Urothelium cell line (cell line): Measurements from ENCODE around the gene PRAMEF12.
A peak's percentile ranks its signal among the peaks of the same experiment; 100 is the strongest.
"Not testable (repeated sequence)": the region's sequence is repeated elsewhere in the genome, so short reads cannot be mapped to it uniquely, and the experiment has no call there.

Experiments used
- DNase-seq: peaks from one replicate; pipeline ENCODE4 v3.0.0; 2011; ENCODE audit warnings: low spot score, mixed read lengths
- FAIRE-seq: peaks from 2 replicates; lab custom pipeline; 2011; peaks lifted over from hg19 to GRCh38; lab: Jason Lieb, UNC

The PRAMEF12 gene

DNA sequence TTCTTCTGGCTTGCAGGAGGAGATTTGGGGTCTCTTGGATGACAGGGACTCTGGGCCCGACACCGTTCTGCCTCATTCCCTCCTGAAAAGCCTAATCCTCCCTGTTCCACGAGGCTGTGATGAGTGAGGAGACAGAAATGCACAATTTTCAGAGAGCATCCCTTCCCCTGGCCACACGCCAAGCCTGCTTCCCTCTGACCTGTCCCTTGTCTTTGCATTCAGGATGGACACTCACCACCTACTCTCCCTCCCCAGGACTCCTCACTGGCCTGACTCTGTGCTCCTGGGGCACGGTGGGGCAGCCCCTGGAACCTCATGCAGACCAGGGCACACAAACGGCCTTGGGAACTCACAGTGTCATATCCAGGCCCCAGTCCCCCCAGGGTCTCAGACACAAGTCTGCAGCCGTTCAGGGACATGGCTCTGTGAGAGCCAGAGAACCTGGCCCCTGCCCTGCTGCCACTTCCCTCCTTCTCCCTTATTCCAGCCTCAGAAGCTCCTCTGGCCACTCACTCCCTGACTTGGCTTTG lies 3.5 kb upstream of the PRAMEF12 start:
- DNase-seq, result no peak
- no peak for FAIRE-seq

DNA sequence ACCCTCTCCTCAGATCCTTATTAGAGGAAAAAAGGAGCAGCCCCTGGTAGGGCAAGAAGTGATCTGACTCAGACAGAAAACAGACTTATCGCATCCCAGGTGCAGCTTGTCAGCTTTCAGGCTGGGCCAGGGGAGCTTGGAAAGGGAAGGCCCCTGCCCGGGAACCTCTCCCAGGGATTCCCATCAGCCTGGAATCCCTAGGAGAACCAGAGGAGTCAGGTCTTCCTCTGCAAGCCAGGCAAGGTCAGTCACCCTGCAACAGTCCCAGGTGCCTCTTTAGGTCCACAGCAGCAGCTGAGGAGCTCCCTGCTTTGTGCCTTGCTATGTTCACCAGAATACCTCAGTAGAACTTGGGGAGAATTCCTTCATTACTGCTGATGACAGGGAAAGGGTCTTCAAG lies 2.9 kb upstream of the PRAMEF12 start:
- FAIRE-seq (no peak), DNase-seq (no peak)

- DNase-seq (no peak), FAIRE-seq (no peak)
Measured at GRCh38 chr1:12771186-12771585, 2.4 kb upstream of the PRAMEF12 start.

DNA sequence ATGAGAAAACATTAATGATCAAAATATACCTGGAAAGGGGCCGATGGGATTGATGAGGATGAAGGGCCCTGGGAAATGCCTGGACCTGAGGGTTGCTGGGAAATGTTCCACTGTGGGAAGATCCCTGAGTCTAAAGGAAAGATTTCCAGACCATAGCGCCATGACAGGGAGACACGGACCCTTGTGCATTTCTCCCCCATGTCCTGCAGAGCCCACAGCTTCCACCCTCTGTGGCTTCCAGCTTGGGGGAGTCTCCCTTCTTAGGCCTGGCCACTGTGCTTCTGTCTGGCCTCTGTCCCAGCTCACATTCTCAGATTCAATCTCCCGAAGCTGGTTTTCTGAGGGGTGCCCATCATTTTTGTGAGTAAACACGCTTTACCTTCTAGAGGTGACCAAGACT lies 1.0 kb upstream of the PRAMEF12 start:
- FAIRE-seq (no peak), DNase-seq (no peak)

- no peak for DNase-seq
- FAIRE-seq, result no peak
Measured at GRCh38 chr1:12774801-12775345, 1.3 kb downstream of the PRAMEF12 start.

- no peak for FAIRE-seq
- DNase-seq, result no peak
Measured at GRCh38 chr1:12775443-12775842, 1.9 kb downstream of the PRAMEF12 start.

DNA sequence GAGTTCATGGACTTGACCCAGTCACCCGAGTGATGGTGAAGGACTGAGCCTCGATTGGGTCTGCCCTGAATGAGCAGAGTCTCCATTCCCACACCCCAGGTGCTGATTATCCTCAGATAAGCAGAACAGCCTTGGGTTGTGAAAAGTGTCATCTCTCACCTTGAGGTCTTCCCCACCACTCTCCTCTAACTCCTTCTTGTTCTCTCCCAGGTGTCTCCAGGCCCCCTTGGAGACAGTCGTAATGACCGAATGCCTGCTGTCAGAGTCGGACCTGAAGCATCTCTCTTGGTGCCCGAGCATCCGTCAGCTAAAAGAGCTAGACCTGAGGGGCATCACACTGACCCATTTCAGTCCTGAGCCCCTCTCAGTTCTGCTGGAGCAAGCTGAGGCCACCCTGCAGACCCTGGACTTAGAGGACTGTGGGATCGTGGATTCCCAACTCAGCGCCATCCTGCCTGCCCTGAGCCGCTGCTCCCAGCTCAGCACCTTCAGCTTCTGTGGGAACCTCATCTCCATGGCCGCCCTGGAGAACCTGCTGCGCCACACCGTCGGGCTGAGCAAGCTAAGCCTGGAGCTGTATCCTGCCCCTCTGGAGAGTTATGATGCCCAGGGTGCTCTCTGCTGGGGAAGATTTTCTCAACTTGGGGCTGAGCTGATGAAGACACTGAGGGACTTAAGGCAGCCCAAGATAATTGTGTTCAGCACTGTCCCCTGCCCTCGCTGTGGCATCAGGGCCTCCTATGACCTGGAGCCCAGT lies 3.4 kb downstream of the PRAMEF12 start:
- FAIRE-seq, result no peak
- DNase-seq, result no peak

DNA sequence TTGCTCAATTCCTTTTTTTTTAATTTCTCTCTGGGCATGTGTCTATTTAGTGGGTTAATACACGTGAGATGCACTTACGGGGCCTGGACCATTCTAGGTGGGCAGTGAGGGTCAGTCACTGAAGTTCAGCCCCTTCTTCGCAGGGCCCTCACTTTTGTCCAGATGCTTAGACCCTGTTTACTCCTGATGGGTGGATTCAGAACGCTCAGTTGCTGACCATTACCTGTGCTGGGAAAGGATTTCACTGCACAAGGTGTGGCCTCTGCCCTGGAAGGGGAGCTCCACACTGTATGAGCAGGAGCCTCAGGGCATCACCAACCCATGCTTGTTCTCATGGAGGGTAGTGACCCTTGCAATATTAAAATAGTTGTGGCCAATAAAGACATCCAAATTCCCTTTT lies 4.5 kb downstream of the PRAMEF12 start:
- no peak for FAIRE-seq
- no peak for DNase-seq

- no peak for FAIRE-seq
- no peak for DNase-seq
Measured at GRCh38 chr1:12778907-12779306, 5.4 kb downstream of the PRAMEF12 start.

GRCh38 chr1:12781488-12781887 lies 8.0 kb downstream of the PRAMEF12 start:
- DNase-seq, FAIRE-seq: not testable (repeated sequence)

GRCh38 chr1:12783783-12784182 lies 10.2 kb downstream of the PRAMEF12 start:
- not testable (repeated sequence) for FAIRE-seq, DNase-seq

DNA sequence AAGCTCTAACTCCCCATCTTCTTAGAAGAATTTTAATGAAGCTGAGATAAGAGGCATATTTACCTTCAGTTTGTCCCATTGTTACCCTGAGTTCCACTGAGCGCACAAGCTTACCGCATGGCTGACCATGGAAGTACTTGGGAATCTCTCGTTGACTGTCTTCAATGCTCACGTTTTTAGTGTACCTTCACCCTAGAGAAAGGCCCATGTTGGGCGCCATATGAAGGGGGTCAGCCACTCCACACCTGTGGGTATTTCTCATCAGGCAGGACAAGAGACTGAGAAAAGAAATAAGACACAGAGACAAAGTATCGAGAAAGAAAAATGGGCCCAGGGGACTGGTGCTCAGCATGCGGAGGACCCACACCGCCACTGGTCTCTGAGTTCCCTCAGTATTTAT lies 11.2 kb downstream of the PRAMEF12 start:
- FAIRE-seq, result not testable (repeated sequence)

GRCh38 chr1:12791097-12791496 lies 17.6 kb downstream of the PRAMEF12 start, which contains the start of gene PRAMEF1:
TSS of gene PRAMEF1 (plus strand) at chr1:12791397. CDS start at chr1:12793228, 1,831 bp downstream.
- FAIRE-seq, DNase-seq: not testable (repeated sequence)

More for the DNA sequence above, 11.2 kb downstream of the PRAMEF12 start:
- not testable (repeated sequence) for DNase-seq

DNA sequence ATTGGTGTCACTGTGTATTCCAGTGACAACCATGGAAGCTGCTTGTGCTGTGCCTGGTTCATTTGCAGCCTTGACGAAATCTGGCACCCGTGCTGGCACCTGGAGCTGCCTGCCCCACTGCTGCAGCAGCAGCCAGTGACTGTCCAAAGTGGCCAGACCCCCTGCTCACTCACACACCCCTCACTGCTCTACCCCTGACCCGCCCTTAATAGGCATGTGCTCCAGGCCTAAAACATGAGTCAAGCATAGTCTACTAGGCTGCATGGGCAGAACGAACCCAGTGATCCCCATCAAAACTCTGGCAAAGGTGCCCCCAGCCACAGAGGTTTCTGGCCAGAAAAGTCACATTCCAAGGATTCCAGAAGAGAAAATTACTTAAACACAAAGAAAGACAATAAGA lies 25.4 kb downstream of the PRAMEF12 start:
- no peak for DNase-seq
- no peak for FAIRE-seq

DNA sequence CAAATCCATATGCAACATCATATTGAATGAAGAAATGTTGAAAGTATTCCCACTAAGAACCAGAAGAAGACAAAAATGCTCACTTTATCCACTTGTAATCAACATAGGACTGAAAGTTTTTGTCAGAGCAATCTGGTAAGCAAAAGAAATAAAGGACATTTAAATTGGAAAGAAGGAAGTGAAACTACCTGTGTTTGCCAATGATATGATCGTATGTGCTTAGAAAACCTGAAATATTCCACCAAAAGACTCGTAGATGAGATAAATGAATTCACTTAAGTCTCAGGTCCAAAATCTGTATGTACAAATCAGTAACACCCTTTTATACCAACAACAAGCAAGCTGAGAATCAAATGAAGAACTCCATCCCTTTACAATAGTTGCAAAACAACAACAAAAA lies 26.2 kb downstream of the PRAMEF12 start:
- no peak for DNase-seq

GRCh38 chr1:12809933-12810332 lies 36.4 kb downstream of the PRAMEF12 start:
- DNase-seq (no peak), FAIRE-seq (no peak)

More for the DNA sequence above, 26.2 kb downstream of the PRAMEF12 start:
- no peak for FAIRE-seq

- FAIRE-seq, result no peak
- DNase-seq, result peak; percentile 71
Measured at GRCh38 chr1:12810691-12811408, 37.3 kb downstream of the PRAMEF12 start.

DNA sequence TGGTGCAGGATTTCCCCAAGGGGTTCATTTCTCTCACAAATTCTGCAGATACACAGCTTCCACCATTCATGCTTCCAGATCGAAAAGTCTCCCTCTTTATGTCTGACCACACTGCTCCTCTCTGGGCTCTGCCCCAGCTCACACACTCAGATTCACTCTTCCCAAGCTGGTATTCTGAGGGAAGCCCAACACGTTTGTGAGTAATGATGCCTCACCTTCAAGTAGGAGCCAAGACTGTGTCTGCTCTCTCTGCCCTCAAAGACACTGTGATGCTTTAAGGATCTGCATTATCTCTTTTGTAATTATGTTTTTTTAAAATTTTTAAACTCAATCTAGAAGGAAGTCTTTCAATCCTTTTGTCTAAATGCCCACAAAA lies 37.9 kb downstream of the PRAMEF12 start:
- DNase-seq (no peak), FAIRE-seq (no peak)

GRCh38 chr1:12819061-12819460 lies 45.5 kb downstream of the PRAMEF12 start:
- FAIRE-seq, DNase-seq: not testable (repeated sequence)
